NCI-H128 (cell line): Measurements from ENCODE around the gene GPATCH4.
"Not testable (repeated sequence)": the region's sequence is repeated elsewhere in the genome, so short reads cannot be mapped to it uniquely, and the experiment has no call there.

Experiments
- DNase-seq: peaks from one replicate; lab custom pipeline; 2025; ENCODE audit not compliant: unreplicated experiment; lab: John Stamatoyannopoulos, UW

GPATCH4 gene

GRCh38 chr1:156601122-156601830 lies at the start of gene GPATCH4:
Gene GPATCH4 (minus strand): TSS chr1:156601479.
- peak; percentile 81 for DNase-seq

- no peak for DNase-seq
Measured at GRCh38 chr1:156648951-156649350, 47.7 kb upstream of the GPATCH4 start.

- DNase-seq = no peak
Measured at GRCh38 chr1:156648496-156648895, 47.2 kb upstream of the GPATCH4 start.

GRCh38 chr1:156647351-156647750 lies 46.1 kb upstream of the GPATCH4 start:
- DNase-seq = no peak

GRCh38 chr1:156646738-156647211 lies 45.5 kb upstream of the GPATCH4 start:
- no peak for DNase-seq

- no peak for DNase-seq
Measured at GRCh38 chr1:156645666-156646065, 44.4 kb upstream of the GPATCH4 start.

- no peak for DNase-seq
Measured at GRCh38 chr1:156645056-156645455, 43.8 kb upstream of the GPATCH4 start.

- no peak for DNase-seq
Measured at GRCh38 chr1:156644640-156645039, 43.4 kb upstream of the GPATCH4 start.

GRCh38 chr1:156644146-156644545 lies 42.9 kb upstream of the GPATCH4 start:
- no peak for DNase-seq

- no peak for DNase-seq
Measured at GRCh38 chr1:156643778-156644092, 42.5 kb upstream of the GPATCH4 start.

- no peak for DNase-seq
Measured at GRCh38 chr1:156643049-156643777, 41.9 kb upstream of the GPATCH4 start.

GRCh38 chr1:156642265-156643048 lies 41.2 kb upstream of the GPATCH4 start:
- DNase-seq = no peak

GRCh38 chr1:156641761-156642264 lies 40.5 kb upstream of the GPATCH4 start, which contains the start of gene BCAN:
Gene BCAN (plus strand): TSS chr1:156642117. CDS start chr1:156646055, 3,938 bp downstream.
- DNase-seq = no peak

GRCh38 chr1:156640842-156641706 lies 39.8 kb upstream of the GPATCH4 start:
- no peak for DNase-seq

GRCh38 chr1:156639601-156640101 lies 38.4 kb upstream of the GPATCH4 start:
- no peak for DNase-seq

GRCh38 chr1:156638189-156638985 lies 37.1 kb upstream of the GPATCH4 start:
- no peak for DNase-seq

- DNase-seq = no peak
Measured at GRCh38 chr1:156632355-156632754, 31.1 kb upstream of the GPATCH4 start.

GRCh38 chr1:156631152-156631551 lies 29.9 kb upstream of the GPATCH4 start:
- DNase-seq = not testable (repeated sequence)

- DNase-seq = no peak
Measured at GRCh38 chr1:156629823-156630449, 28.7 kb upstream of the GPATCH4 start.
